K562 (cell line): Measurements from ENCODE around the gene CDKN2D. TPM values are rescaled to one million over a fixed set of nuclear protein-coding genes. Genes with fewer than 3 reads are reported as not detected.

Experiments used
- CBFA2T3 ChIP-seq: fragments of 450-650 bp; IDR thresholded peaks from 2 replicates; pipeline ENCODE4 v1.6.1; 2017
- ESRRB ChIP-seq: fragments of 250-450 bp; sonication (Bioruptor Pico); IDR thresholded peaks from 2 replicates; pipeline ENCODE4 v1.5.0; 2020; ENCODE audit warnings: mild to moderate bottlenecking, moderate library complexity, borderline replicate concordance
- HDAC2 ChIP-seq: fragments of 450-650 bp; IDR thresholded peaks from 2 replicates; pipeline ENCODE4 v1.6.1; 2016; ENCODE audit warnings: mild to moderate bottlenecking
- MTA3 ChIP-seq: fragments of 450-650 bp; formaldehyde crosslinking; IDR thresholded peaks from 2 replicates; pipeline ENCODE4 v1.6.1; 2017; ENCODE audit warnings: mild to moderate bottlenecking, borderline replicate concordance
- NCOR1 ChIP-seq: fragments of 450-650 bp; IDR thresholded peaks from 2 replicates; pipeline ENCODE4 v1.6.1; 2016; ENCODE audit warnings: mild to moderate bottlenecking, moderate library complexity
- OTX1 ChIP-seq: fragments of 450-650 bp; formaldehyde crosslinking; IDR thresholded peaks from 2 replicates; pipeline ENCODE4 v1.4.0; 2022; ENCODE audit warnings: mild to moderate bottlenecking
- POLR3A ChIP-seq: IDR thresholded peaks from 2 replicates; pipeline ENCODE4 v1.6.1; 2011; ENCODE audit warnings: borderline replicate concordance, mild to moderate bottlenecking, moderate library complexity; ENCODE audit not compliant: insufficient read length, insufficient read depth; ENCODE audit errors: extremely low read depth
- PTBP1 ChIP-seq: fragments of 200-400 bp; formaldehyde crosslinking; IDR thresholded peaks from 2 replicates; pipeline ENCODE4 v1.6.1; 2017; ENCODE audit warnings: low read depth, low read length
- RB1 ChIP-seq: fragments of 450-650 bp; IDR thresholded peaks from 2 replicates; pipeline ENCODE4 v1.6.1; 2017; ENCODE audit warnings: low read depth, mild to moderate bottlenecking
- SMAD1 ChIP-seq: fragments of 150-350 bp; IDR thresholded peaks from 2 replicates; pipeline ENCODE4 v1.6.1; 2014; ENCODE audit warnings: low read length, low read depth; ENCODE audit not compliant: partially characterized antibody
- SMAD4 ChIP-seq: fragments of 250-450 bp; sonication (Bioruptor Pico); conservative IDR thresholded peaks from 2 replicates; pipeline ENCODE4 v1.8.0; 2021; ENCODE audit warnings: inconsistent platforms, mild to moderate bottlenecking, moderate library complexity
- TAL1 ChIP-seq: fragments of 450-650 bp; IDR thresholded peaks from 2 replicates; pipeline ENCODE4 v1.6.1; 2016; ENCODE audit warnings: mild to moderate bottlenecking
- ZBTB2 ChIP-seq: fragments of 450-650 bp; IDR thresholded peaks from 2 replicates; pipeline ENCODE4 v1.6.1; 2016; ENCODE audit warnings: antibody characterized with exemption
- ZNF639 ChIP-seq, 2 experiments: fragments of 200-800 bp in 1 of 2; sonication (Bioruptor generic) in 1 of 2; sonication (generic) in 1 of 2; formaldehyde crosslinking in 1 of 2; IDR thresholded peaks in 1 of 2; conservative IDR thresholded peaks in 1 of 2; 2 replicates each; pipeline versions ENCODE4 v1.5.0 to v1.6.1; 2016 to 2020; ENCODE audit warnings: missing compliant biosample characterization in 1 of 2, missing genetic modification characterization in 1 of 2, missing genetic modification reagents in 1 of 2
- ZSCAN29 ChIP-seq: fragments of 450-650 bp; IDR thresholded peaks from 2 replicates; pipeline ENCODE4 v1.6.1; 2017
- polyA plus RNA-seq, 8 experiments: library from polyadenylated mRNA; depleted of rRNA in 4 of 8; stranded (reverse) in 5 of 8; unstranded in 3 of 8; fragments of >200 nt; fragmentation: Nextera tagmentation in 2 of 8; fragmentation: Illumina TruSeq in 1 of 8; extraction: Ambion mirVana in 2 of 8; extraction: Trizol in 1 of 8; gene quantifications; 2 replicates each; pipeline versions ENCODE4 v1.2.1 to v1.2.3, GENCODE V29; 2011 to 2014; ENCODE audit warnings: inconsistent platforms in 1 of 8, missing spikeins in 1 of 8
- total RNA-seq, 7 experiments: library from RNA; depleted of rRNA in 6 of 7; stranded (reverse); fragments of >200 nt in 6 of 7; fragmentation: Illumina TruSeq in 2 of 7; extraction: Trizol in 2 of 7; gene quantifications; 2 replicates each; pipeline versions ENCODE4 v1.2.1 to v1.2.3, GENCODE V29; 2011 to 2021; ENCODE audit warnings: low replicate concordance in 1 of 7
- TF ChIP-seq, protein P1 (sequence below): fragments of 250-450 bp; sonication (Bioruptor Pico); IDR thresholded peaks from 2 replicates; pipeline ENCODE4 v1.8.0; 2022; ENCODE audit warnings: inconsistent platforms
- TF ChIP-seq, protein P2 (sequence below): fragments of 250-450 bp; sonication (Bioruptor Pico); IDR thresholded peaks from 2 replicates; pipeline ENCODE4 v1.4.0; 2020

Gene CDKN2D
- total and polyA plus RNA-seq, 9 of the 15 experiments (the other 6 are each of a cell fraction or from before 2014, with no cell fraction given) = 0.41 to 8.2 (median 3.7) TPM

DNA sequence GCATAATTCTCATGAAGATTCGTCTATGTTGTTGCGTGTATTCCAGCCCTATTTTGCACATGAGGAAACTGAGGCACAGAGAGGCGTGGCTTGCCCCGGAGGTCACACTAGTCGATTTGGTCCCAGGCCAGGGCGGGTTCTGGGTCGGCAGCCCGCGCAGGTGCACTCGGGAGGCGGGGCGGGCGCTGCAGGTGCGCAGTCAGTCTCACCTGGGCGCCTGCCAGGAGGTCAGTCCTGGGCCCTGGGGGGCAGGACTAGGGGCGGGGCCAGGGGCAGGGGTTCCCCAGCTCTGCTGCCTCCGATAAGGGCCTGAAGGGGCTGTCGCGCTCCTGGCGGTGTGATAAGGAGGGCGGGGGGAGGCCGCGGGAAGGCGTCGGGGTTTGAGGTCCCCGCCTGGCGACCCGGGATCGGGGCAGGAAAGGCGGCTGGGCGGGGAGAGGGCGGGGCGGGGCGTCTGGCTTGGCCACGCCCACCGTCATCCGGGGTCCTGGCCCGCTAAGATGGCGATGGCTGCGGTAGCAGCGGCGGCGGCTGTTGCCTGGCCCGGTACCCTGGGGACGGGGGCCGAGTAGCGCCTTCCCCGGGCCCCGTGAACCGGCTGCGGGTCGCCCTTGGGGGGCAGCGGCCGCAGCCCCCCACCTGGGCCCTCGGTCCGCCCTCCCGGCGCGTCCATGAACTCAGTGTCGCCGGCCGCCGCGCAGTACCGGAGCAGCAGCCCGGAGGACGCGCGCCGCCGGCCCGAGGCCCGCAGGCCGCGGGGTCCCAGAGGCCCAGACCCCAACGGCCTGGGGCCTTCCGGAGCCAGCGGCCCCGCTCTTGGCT lies 25.1 kb downstream of the CDKN2D start, which contains the start of gene ATG4D (continued):
- TF ChIP-seq POLR3A (no peak), SMAD1 (peak; percentile 45), ZNF639 (CRISPR knock-in tag; conservative IDR thresholded peaks at IDR 0.05 in 1 of 2, IDR thresholded peaks at IDR 0.05 in 1 of 2) (peak; percentile 50 to 87; a peak in 2 of 4 replicates), SMAD4 (CRISPR knock-in tag) (peak; percentile 61; the same call in 1 of the 2 replicates), PTBP1 (0 out of 2 replicates have a peak, but pooled peaks have one; percentile 42), NCOR1 (peak; percentile 95), MTA3 (0 out of 2 replicates have a peak, but pooled peaks have one; percentile 15), ESRRB (CRISPR knock-in tag) (no peak), ZSCAN29 (no peak), RB1 (peak; percentile 64; the same call in 1 of the 2 replicates), TAL1 (peak; percentile 94), OTX1 (no peak), CBFA2T3 (peak; percentile 96), HDAC2 (peak; percentile 31; the same call in 1 of the 2 replicates), ZBTB2 (peak; percentile 82)
- TF ChIP-seq, protein P1, sequence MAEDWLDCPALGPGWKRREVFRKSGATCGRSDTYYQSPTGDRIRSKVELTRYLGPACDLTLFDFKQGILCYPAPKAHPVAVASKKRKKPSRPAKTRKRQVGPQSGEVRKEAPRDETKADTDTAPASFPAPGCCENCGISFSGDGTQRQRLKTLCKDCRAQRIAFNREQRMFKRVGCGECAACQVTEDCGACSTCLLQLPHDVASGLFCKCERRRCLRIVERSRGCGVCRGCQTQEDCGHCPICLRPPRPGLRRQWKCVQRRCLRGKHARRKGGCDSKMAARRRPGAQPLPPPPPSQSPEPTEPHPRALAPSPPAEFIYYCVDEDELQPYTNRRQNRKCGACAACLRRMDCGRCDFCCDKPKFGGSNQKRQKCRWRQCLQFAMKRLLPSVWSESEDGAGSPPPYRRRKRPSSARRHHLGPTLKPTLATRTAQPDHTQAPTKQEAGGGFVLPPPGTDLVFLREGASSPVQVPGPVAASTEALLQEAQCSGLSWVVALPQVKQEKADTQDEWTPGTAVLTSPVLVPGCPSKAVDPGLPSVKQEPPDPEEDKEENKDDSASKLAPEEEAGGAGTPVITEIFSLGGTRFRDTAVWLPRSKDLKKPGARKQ (CRISPR knock-in tag) = no peak
- TF ChIP-seq, protein P2, sequence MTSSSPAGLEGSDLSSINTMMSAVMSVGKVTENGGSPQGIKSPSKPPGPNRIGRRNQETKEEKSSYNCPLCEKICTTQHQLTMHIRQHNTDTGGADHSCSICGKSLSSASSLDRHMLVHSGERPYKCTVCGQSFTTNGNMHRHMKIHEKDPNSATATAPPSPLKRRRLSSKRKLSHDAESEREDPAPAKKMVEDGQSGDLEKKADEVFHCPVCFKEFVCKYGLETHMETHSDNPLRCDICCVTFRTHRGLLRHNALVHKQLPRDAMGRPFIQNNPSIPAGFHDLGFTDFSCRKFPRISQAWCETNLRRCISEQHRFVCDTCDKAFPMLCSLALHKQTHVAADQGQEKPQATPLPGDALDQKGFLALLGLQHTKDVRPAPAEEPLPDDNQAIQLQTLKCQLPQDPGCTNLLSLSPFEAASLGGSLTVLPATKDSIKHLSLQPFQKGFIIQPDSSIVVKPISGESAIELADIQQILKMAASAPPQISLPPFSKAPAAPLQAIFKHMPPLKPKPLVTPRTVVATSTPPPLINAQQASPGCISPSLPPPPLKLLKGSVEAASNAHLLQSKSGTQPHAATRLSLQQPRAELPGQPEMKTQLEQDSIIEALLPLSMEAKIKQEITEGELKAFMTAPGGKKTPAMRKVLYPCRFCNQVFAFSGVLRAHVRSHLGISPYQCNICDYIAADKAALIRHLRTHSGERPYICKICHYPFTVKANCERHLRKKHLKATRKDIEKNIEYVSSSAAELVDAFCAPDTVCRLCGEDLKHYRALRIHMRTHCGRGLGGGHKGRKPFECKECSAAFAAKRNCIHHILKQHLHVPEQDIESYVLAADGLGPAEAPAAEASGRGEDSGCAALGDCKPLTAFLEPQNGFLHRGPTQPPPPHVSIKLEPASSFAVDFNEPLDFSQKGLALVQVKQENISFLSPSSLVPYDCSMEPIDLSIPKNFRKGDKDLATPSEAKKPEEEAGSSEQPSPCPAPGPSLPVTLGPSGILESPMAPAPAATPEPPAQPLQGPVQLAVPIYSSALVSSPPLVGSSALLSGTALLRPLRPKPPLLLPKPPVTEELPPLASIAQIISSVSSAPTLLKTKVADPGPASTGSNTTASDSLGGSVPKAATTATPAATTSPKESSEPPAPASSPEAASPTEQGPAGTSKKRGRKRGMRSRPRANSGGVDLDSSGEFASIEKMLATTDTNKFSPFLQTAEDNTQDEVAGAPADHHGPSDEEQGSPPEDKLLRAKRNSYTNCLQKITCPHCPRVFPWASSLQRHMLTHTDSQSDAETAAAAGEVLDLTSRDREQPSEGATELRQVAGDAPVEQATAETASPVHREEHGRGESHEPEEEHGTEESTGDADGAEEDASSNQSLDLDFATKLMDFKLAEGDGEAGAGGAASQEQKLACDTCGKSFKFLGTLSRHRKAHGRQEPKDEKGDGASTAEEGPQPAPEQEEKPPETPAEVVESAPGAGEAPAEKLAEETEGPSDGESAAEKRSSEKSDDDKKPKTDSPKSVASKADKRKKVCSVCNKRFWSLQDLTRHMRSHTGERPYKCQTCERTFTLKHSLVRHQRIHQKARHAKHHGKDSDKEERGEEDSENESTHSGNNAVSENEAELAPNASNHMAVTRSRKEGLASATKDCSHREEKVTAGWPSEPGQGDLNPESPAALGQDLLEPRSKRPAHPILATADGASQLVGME (CRISPR knock-in tag) = 0 out of 2 replicates have a peak, but pooled peaks have one; percentile 17
